Kidney epithelial cell (primary cell): ENCODE results near the gene B3GNT2. TPM values are rescaled to one million over a fixed set of nuclear protein-coding genes. Genes with fewer than 3 reads are reported as not detected.

Experiments
- DNase-seq: peaks from one replicate; pipeline ENCODE4 v3.0.0-alpha.2; 2010; ENCODE audit warnings: low read depth
- H3K27me3 ChIP-seq: 2 replicates; pipeline ENCODE4 v1.6.0; 2011; ENCODE audit warnings: low read length; ENCODE audit not compliant: control insufficient read depth, insufficient read depth
- H3K36me3 ChIP-seq: 2 replicates; pipeline ENCODE4 v1.5.1; 2011; ENCODE audit warnings: low read length; ENCODE audit not compliant: control insufficient read depth, insufficient read depth
- H3K4me3 ChIP-seq: 2 replicates; pipeline ENCODE4 v1.5.1; 2011; ENCODE audit warnings: low read depth, mild to moderate bottlenecking, control low read depth, low read length
- total RNA-seq: library from RNA; depleted of rRNA; stranded (reverse); fragments of >200 nt; gene quantifications from 2 replicates; pipeline ENCODE4 v1.2.3, GENCODE V29; 2015
- TF ChIP-seq, protein P1 (sequence below): IDR thresholded peaks from 2 replicates; pipeline ENCODE4 v1.5.1; 2011; ENCODE audit warnings: mild to moderate bottlenecking, moderate library complexity, low read length, control low read depth, inconsistent platforms; ENCODE audit not compliant: insufficient read depth, poor library complexity, severe bottlenecking

Gene B3GNT2
- total RNA-seq, 1 donor from 2014 or later, result 16.1 TPM

- Histone ChIP-seq H3K36me3 (no peaks in the 10 kb centered on the region), H3K4me3 (no peak overlapping the region), H3K27me3 (no peaks in the 10 kb centered on the region)
- TF ChIP-seq, protein P1, sequence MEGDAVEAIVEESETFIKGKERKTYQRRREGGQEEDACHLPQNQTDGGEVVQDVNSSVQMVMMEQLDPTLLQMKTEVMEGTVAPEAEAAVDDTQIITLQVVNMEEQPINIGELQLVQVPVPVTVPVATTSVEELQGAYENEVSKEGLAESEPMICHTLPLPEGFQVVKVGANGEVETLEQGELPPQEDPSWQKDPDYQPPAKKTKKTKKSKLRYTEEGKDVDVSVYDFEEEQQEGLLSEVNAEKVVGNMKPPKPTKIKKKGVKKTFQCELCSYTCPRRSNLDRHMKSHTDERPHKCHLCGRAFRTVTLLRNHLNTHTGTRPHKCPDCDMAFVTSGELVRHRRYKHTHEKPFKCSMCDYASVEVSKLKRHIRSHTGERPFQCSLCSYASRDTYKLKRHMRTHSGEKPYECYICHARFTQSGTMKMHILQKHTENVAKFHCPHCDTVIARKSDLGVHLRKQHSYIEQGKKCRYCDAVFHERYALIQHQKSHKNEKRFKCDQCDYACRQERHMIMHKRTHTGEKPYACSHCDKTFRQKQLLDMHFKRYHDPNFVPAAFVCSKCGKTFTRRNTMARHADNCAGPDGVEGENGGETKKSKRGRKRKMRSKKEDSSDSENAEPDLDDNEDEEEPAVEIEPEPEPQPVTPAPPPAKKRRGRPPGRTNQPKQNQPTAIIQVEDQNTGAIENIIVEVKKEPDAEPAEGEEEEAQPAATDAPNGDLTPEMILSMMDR, result no peak
- no peak for DNase-seq
Measured at GRCh38 chr2:62189196-62189595, 6.7 kb upstream of the B3GNT2 start.

DNA sequence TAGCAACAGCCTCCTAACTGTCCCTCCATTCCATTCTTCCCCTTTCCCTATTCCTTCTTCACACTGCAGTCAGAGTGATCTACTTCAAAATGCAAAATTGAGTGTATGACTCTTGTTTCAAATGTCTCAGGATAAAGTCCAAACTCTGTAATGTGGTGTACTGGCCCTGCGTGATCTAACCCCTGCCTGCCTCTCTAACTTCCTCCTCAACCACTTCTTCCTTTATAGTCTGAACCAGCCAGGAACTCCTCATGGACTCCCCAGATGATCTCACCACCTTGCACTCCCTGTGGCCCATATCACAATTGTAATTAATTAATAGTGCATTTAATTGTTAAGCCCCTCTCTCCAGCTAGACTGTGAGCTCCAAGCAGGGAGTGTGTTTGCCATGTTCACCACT, 3.1 kb upstream of the B3GNT2 start:
- TF ChIP-seq, protein P1, result no peak

GRCh38 chr2:62194558-62195420, 1.1 kb upstream of the B3GNT2 start:
- no peak overlapping the region for H3K4me3 ChIP-seq
- DNase-seq, result no peak
- no peaks in the 10 kb centered on the region for H3K27me3 ChIP-seq
- TF ChIP-seq, protein P1, result no peak
- no peaks in the 10 kb centered on the region for H3K36me3 ChIP-seq

More for the DNA sequence above, 3.1 kb upstream of the B3GNT2 start:
- Histone ChIP-seq H3K36me3 (no peaks in the 10 kb centered on the region), H3K4me3 (no peak overlapping the region), H3K27me3 (no peaks in the 10 kb centered on the region)
- DNase-seq, result no peak

DNA sequence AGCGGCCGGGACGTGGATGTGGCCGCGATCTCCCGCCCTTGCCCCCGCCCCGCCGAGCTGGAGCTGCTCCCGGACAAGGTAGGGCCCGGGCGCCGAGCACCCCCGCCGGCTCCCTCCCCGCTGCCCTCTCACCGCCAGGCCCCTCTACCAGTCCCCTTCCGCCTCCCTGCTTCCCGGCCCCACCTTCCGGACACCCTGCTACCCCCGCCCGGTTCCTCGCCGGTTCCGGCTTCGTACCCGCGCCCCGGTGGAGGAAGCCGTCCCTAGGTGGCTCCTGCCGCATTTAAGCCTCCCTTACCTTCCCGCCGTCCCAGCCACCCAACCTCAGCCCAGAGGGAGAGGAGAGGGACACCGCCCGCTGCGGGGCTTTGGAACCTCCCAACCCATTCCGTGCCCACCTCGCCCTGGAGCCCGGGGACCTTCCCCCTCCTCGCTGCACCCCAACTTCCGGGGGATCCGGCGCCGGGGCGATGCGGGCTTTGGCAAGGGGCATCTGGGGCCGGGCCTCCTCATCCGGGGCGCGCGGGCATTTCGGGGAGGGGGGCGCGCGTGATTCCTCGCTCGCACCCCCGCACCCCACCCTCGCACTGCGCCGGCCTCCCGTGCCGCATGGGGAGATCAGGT, 475 bp downstream of the B3GNT2 start:
- no peaks in the 10 kb centered on the region for H3K36me3 ChIP-seq
- no peaks in the 10 kb centered on the region for H3K27me3 ChIP-seq
- DNase-seq, result no peak
- TF ChIP-seq, protein P1, result peak; percentile 4
- peak overlapping the region; percentile 95 for H3K4me3 ChIP-seq

DNA sequence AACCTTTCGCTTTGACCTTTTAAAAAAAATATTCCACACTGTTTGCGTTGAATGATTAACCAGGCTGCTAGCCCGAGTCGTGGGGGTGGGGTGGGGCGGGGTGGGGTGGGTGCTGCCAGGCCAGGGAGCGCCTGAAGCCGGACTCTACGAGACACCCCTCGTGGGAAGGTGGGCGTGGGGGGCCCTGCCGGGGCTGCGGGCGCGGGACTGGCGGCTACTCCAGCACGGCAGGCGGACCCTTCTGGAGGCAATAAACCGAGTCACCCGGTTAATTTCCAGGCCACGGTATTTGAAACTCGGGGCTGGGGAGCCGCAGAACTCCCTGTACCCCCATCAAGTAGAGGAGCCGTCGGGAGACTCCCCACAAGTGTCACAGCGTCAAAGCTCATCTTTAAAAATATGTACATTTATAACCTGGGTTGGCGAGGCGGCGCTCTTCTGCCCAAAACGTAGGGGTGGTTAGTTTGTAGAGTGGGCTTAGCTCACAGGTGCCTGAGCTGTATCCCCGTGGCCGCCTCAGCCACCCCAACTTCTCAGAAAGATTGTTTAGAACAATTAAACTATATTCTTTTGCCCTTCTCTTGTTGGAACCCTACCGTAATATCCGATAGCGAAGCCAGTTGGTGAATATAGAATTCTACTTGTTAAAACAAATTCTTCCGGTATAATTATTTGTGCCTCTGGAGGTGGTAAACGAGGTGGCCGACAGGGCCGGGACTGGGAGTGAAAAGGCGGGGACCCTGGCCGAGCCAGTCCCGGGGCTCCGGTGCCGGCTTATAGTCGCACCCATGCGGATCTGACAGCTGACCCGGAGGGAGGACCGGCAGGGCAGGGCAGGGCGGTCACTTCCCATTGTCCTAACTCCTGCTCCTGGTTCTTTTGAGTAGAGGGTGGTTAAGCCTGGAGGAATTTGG, 1.4 kb downstream of the B3GNT2 start:
- TF ChIP-seq, protein P1, result no peak
- H3K27me3 ChIP-seq, result no peaks in the 10 kb centered on the region
- H3K36me3 ChIP-seq, result no peaks in the 10 kb centered on the region
- peak overlapping the region; percentile 95 for H3K4me3 ChIP-seq
- no peak for DNase-seq
